HG03159 (cell line): ENCODE data around the gene CLRN1.

Experiments
- ATAC-seq: cut with Tn5 transposase; IDR thresholded peaks from one replicate; pipeline ENCODE4 v1.9.1; 2021; ENCODE audit warnings: mild to moderate bottlenecking, moderate library complexity; ENCODE audit not compliant: unreplicated experiment

The CLRN1 gene

GRCh38 chr3:150878290-150878689 lies 94.2 kb downstream of the CLRN1 start:
- no peak for ATAC-seq

- no peak for ATAC-seq
Observed at GRCh38 chr3:150877303-150877702, 95.2 kb downstream of the CLRN1 start.

DNA sequence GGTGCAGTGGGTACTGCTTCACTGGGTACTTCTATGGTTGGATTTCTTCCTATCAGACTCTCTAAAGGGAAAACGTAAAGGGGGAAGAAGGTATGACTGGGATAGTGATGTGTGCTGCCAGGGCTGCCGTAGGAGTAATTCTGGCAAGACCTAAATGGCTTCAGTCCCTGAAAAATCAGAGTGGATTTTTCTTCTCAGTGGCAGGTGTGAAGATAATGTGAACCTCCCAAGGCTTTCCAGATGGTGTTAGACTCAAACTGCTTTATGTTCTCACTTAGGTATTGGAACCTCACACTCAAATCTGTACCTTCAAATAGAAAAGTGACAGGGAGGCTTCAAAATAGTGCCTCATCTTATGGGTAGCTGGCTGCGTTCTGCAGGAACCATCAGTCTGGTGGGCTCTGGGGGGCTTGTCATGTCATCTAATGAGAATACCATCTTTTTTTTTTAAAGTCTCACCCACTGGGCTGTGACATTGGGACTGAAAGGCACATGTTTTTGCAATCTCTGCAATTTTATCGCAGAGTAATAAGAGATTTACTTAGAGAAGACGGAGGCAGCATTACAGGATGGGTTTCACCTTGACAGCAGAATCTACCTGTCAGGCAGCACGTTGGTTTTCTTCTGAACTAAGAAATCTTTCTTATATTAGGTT lies 95.8 kb downstream of the CLRN1 start:
- no peak for ATAC-seq
